Stimulated activated naive CD8-positive, alpha-beta T cell treated with anti-CD3 and anti-CD28 coated beads, Interleukin-15, Interleukin-2, amounts not matched to agents 100 ng/mL and 50 ng/mL, for 24 hours (primary cell): Measurements from ENCODE around the gene TRIM34.
"Not testable (repeated sequence)": the region's sequence is repeated elsewhere in the genome, so short reads cannot be mapped to it uniquely, and the experiment has no call there.

Experiments used
- H3K27ac Mint-ChIP-seq: one replicate; pipeline ENCODE4 v1.8.0; 2021; ENCODE audit warnings: mild to moderate bottlenecking, mixed read lengths
- H3K27me3 Mint-ChIP-seq: one replicate; pipeline ENCODE4 v1.8.0; 2021; ENCODE audit warnings: mixed read lengths
- H3K36me3 Mint-ChIP-seq: one replicate; pipeline ENCODE4 v1.8.0; 2021; ENCODE audit warnings: low read depth, mixed read lengths
- H3K4me1 Mint-ChIP-seq: one replicate; pipeline ENCODE4 v1.8.0; 2021; ENCODE audit warnings: low read depth, mixed read lengths
- H3K4me3 Mint-ChIP-seq: one replicate; pipeline ENCODE4 v1.8.0; 2021; ENCODE audit warnings: mild to moderate bottlenecking, mixed read lengths
- H3K9me3 Mint-ChIP-seq: one replicate; pipeline ENCODE4 v1.8.0; 2021; ENCODE audit warnings: mixed read lengths

The TRIM34 gene

GRCh38 chr11:5646139-5646538, 21.3 kb downstream of the TRIM34 start:
- Mint-ChIP-seq H3K9me3 (no peaks in the 10 kb centered on the region), H3K27ac (no peak overlapping the region), H3K4me3 (no peak overlapping the region), H3K36me3 (peaks cover 26% of the 10 kb centered on the region), H3K27me3 (no peaks in the 10 kb centered on the region), H3K4me1 (peaks cover 11% of the 10 kb centered on the region)

GRCh38 chr11:5655474-5655873, 30.7 kb downstream of the TRIM34 start:
- Mint-ChIP-seq H3K36me3 (peaks cover 14% of the 10 kb centered on the region), H3K27ac (no peak overlapping the region), H3K4me3 (no peak overlapping the region), H3K4me1 (no peaks in the 10 kb centered on the region), H3K27me3 (no peaks in the 10 kb centered on the region), H3K9me3 (peaks cover 4% of the 10 kb centered on the region)

GRCh38 chr11:5656956-5657355, 32.2 kb downstream of the TRIM34 start:
- H3K27ac Mint-ChIP-seq, H3K27me3 Mint-ChIP-seq, H3K4me3 Mint-ChIP-seq, H3K9me3 Mint-ChIP-seq, H3K4me1 Mint-ChIP-seq: not testable (repeated sequence)
- peaks cover 19% of the 10 kb centered on the region for H3K36me3 Mint-ChIP-seq

GRCh38 chr11:5658318-5658717, 33.5 kb downstream of the TRIM34 start:
- no peak overlapping the region for H3K4me3 Mint-ChIP-seq
- H3K27ac Mint-ChIP-seq = no peak overlapping the region
- H3K9me3 Mint-ChIP-seq = no peaks in the 10 kb centered on the region
- peaks cover 15% of the 10 kb centered on the region for H3K36me3 Mint-ChIP-seq
- H3K4me1 Mint-ChIP-seq = no peaks in the 10 kb centered on the region
- no peaks in the 10 kb centered on the region for H3K27me3 Mint-ChIP-seq

GRCh38 chr11:5663511-5663910, 38.7 kb downstream of the TRIM34 start:
- Mint-ChIP-seq H3K9me3 (no peaks in the 10 kb centered on the region), H3K27me3 (no peaks in the 10 kb centered on the region), H3K4me3 (no peak overlapping the region), H3K36me3 (peaks cover 31% of the 10 kb centered on the region), H3K27ac (no peak overlapping the region), H3K4me1 (no peaks in the 10 kb centered on the region)

GRCh38 chr11:5665051-5665570, 40.3 kb downstream of the TRIM34 start:
- peaks cover 39% of the 10 kb centered on the region for H3K36me3 Mint-ChIP-seq
- no peak overlapping the region for H3K4me3 Mint-ChIP-seq
- no peaks in the 10 kb centered on the region for H3K27me3 Mint-ChIP-seq
- H3K4me1 Mint-ChIP-seq = no peaks in the 10 kb centered on the region
- H3K27ac Mint-ChIP-seq = no peak overlapping the region
- H3K9me3 Mint-ChIP-seq = no peaks in the 10 kb centered on the region

- no peaks in the 10 kb centered on the region for H3K9me3 Mint-ChIP-seq
- peak overlapping the region; percentile 6 for H3K27ac Mint-ChIP-seq
- H3K27me3 Mint-ChIP-seq = no peaks in the 10 kb centered on the region
- peaks cover 45% of the 10 kb centered on the region for H3K36me3 Mint-ChIP-seq
- H3K4me3 Mint-ChIP-seq = no peak overlapping the region
- no peaks in the 10 kb centered on the region for H3K4me1 Mint-ChIP-seq
Measured at GRCh38 chr11:5665746-5666401, 41.1 kb downstream of the TRIM34 start.

- Mint-ChIP-seq H3K4me3 (no peak overlapping the region), H3K27ac (no peak overlapping the region), H3K9me3 (no peaks in the 10 kb centered on the region)
Measured at GRCh38 chr11:5666402-5666793, 41.6 kb downstream of the TRIM34 start.

GRCh38 chr11:5671831-5672230, 47.0 kb downstream of the TRIM34 start:
- Mint-ChIP-seq H3K4me1 (peaks cover 9% of the 10 kb centered on the region), H3K4me3 (no peak overlapping the region), H3K27me3 (no peaks in the 10 kb centered on the region), H3K27ac (no peak overlapping the region), H3K9me3 (no peaks in the 10 kb centered on the region), H3K36me3 (peaks cover 37% of the 10 kb centered on the region)

More at GRCh38 chr11:5666402-5666793, 41.6 kb downstream of the TRIM34 start:
- peaks cover 42% of the 10 kb centered on the region for H3K36me3 Mint-ChIP-seq
- no peaks in the 10 kb centered on the region for H3K4me1 Mint-ChIP-seq
- no peaks in the 10 kb centered on the region for H3K27me3 Mint-ChIP-seq

- Mint-ChIP-seq H3K4me1 (peaks cover 9% of the 10 kb centered on the region), H3K27ac (no peak overlapping the region), H3K4me3 (no peak overlapping the region), H3K27me3 (no peaks in the 10 kb centered on the region), H3K9me3 (no peaks in the 10 kb centered on the region), H3K36me3 (peaks cover 49% of the 10 kb centered on the region)
Measured at GRCh38 chr11:5674391-5674790, 49.6 kb downstream of the TRIM34 start.

- Mint-ChIP-seq H3K4me3 (no peak overlapping the region), H3K36me3 (peaks cover 40% of the 10 kb centered on the region), H3K27me3 (no peaks in the 10 kb centered on the region), H3K27ac (no peak overlapping the region), H3K4me1 (peaks cover 15% of the 10 kb centered on the region), H3K9me3 (no peaks in the 10 kb centered on the region)
Measured at GRCh38 chr11:5679811-5680210, 55.0 kb downstream of the TRIM34 start.

GRCh38 chr11:5682890-5683441, 58.2 kb downstream of the TRIM34 start:
- peaks cover 28% of the 10 kb centered on the region for H3K36me3 Mint-ChIP-seq
- not testable (repeated sequence) for H3K9me3 Mint-ChIP-seq, H3K27me3 Mint-ChIP-seq, H3K4me3 Mint-ChIP-seq
- H3K27ac Mint-ChIP-seq = peak overlapping the region; percentile 99
- peaks cover 32% of the 10 kb centered on the region for H3K4me1 Mint-ChIP-seq

- peak overlapping the region; percentile 91 for H3K4me3 Mint-ChIP-seq
- H3K9me3 Mint-ChIP-seq, H3K27me3 Mint-ChIP-seq: not testable (repeated sequence)
- H3K4me1 Mint-ChIP-seq = peaks cover 38% of the 10 kb centered on the region
- peak overlapping the region; percentile 99 for H3K27ac Mint-ChIP-seq
- H3K36me3 Mint-ChIP-seq = peaks cover 21% of the 10 kb centered on the region
Measured at GRCh38 chr11:5683620-5684019, 58.8 kb downstream of the TRIM34 start.

- Mint-ChIP-seq H3K4me1 (peaks cover 44% of the 10 kb centered on the region), H3K27me3 (no peaks in the 10 kb centered on the region), H3K4me3 (peak overlapping the region; percentile 91), H3K9me3 (no peaks in the 10 kb centered on the region), H3K27ac (peak overlapping the region; percentile 99), H3K36me3 (peaks cover 16% of the 10 kb centered on the region)
Measured at GRCh38 chr11:5684036-5684645, 59.3 kb downstream of the TRIM34 start.

- Mint-ChIP-seq H3K27me3 (no peaks in the 10 kb centered on the region), H3K4me1 (peaks cover 50% of the 10 kb centered on the region), H3K36me3 (peaks cover 12% of the 10 kb centered on the region), H3K4me3 (peak within 1 kb of the TSS; percentile 91), H3K27ac (peak within 1 kb of the TSS; percentile 99), H3K9me3 (no peaks in the 10 kb centered on the region)
Measured at GRCh38 chr11:5684646-5685362, 60.0 kb downstream of the TRIM34 start, which contains the start of gene TRIM5. TSS of gene TRIM5 (minus strand) at chr11:5685074. CDS start at chr11:5680177, 4,897 bp downstream.
